Activated CD8-positive, alpha-beta memory T cell treated with anti-CD3 and anti-CD28 coated beads, Interleukin-2, amount 50 U/mL, for 24 hours (primary cell): ENCODE results near the gene MPPED1.

Experiments
- DNase-seq: peaks from one replicate; pipeline ENCODE4 v3.0.0-alpha.2; 2020; ENCODE audit errors: extremely low read depth

Gene MPPED1

GRCh38 chr22:43411040-43411868 lies 560 bp upstream of the MPPED1 start:
- DNase-seq: no peak

- DNase-seq: no peak
Measured at GRCh38 chr22:43412808-43413795, 1.3 kb downstream of the MPPED1 start.

- no peak for DNase-seq
Measured at GRCh38 chr22:43413826-43414225, 2.0 kb downstream of the MPPED1 start.

- DNase-seq: no peak
Measured at GRCh38 chr22:43415681-43416080, 3.9 kb downstream of the MPPED1 start.

GRCh38 chr22:43417555-43417954 lies 5.7 kb downstream of the MPPED1 start:
- no peak for DNase-seq

- DNase-seq: no peak
Measured at GRCh38 chr22:43418079-43418825, 6.4 kb downstream of the MPPED1 start.

- DNase-seq: no peak
Measured at GRCh38 chr22:43419371-43420080, 7.7 kb downstream of the MPPED1 start.

- no peak for DNase-seq
Measured at GRCh38 chr22:43421046-43421665, 9.3 kb downstream of the MPPED1 start.

- DNase-seq: no peak
Measured at GRCh38 chr22:43421914-43422615, 10.3 kb downstream of the MPPED1 start.

- DNase-seq: no peak
Measured at GRCh38 chr22:43423046-43423445, 11.2 kb downstream of the MPPED1 start.

GRCh38 chr22:43424201-43424600 lies 12.4 kb downstream of the MPPED1 start:
- no peak for DNase-seq

GRCh38 chr22:43424666-43425630 lies 13.1 kb downstream of the MPPED1 start:
- no peak for DNase-seq

- DNase-seq: no peak
Measured at GRCh38 chr22:43425976-43426785, 14.4 kb downstream of the MPPED1 start.

- DNase-seq: no peak
Measured at GRCh38 chr22:43426816-43427215, 15.0 kb downstream of the MPPED1 start.

GRCh38 chr22:43427296-43428004 lies 15.6 kb downstream of the MPPED1 start:
- DNase-seq: no peak

GRCh38 chr22:43428005-43428485 lies 16.2 kb downstream of the MPPED1 start:
- DNase-seq: no peak

GRCh38 chr22:43428521-43428920 lies 16.7 kb downstream of the MPPED1 start:
- DNase-seq: no peak
